ENCODE data around the gene TAF8. TPM values are rescaled to one million over a fixed set of nuclear protein-coding genes. Genes with fewer than 3 reads are reported as not detected.
A peak's percentile ranks its signal among the peaks of the same experiment; 100 is the strongest.

TAF8 gene
- total and polyA plus RNA-seq, 10 of the 15 experiments (the other 5 are each of a cell fraction or from before 2014, with no cell fraction given) = 11.7 to 30.9 (median 19.9) TPM

GRCh38 chr6:42009844-42010184, 40.5 kb upstream of the TAF8 start:
- peak overlapping the region; percentile 68 for H3K4me2 ChIP-seq (ENCODE audit: control insufficient read depth, insufficient read depth)
- no TSS peak for BruUV-seq (replicated peaks)

GRCh38 chr6:42010185-42010891, 40.0 kb upstream of the TAF8 start:
- Histone ChIP-seq H3K4me2 (ENCODE audit: control insufficient read depth, insufficient read depth) (peak overlapping the region; percentile 68), H2AFZ (ENCODE audit: control insufficient read depth, low read depth, low read length) (peak overlapping the region; percentile 65)
- RAD21 ChIA-PET (ENCODE audit: unreplicated experiment) = no interaction called here
- no peak for TF ChIP-seq SMC3 (IDR thresholded peaks at IDR 0.05; ENCODE audit: borderline replicate concordance, low read length)
- TF ChIP-seq CBX5 (IDR thresholded peaks at IDR 0.05; ENCODE audit: low read depth) = no peak
- no peak for TF ChIP-seq SKIL (IDR thresholded peaks at IDR 0.05; ENCODE audit: low read depth, poor library complexity, severe bottlenecking)
- TF ChIP-seq RUNX3 (IDR thresholded peaks at IDR 0.05; ENCODE audit: low read length) = peak; percentile 37
- no peak for TF ChIP-seq SMAD5 (IDR thresholded peaks at IDR 0.05; ENCODE audit: low read depth)
- no peak for TF ChIP-seq NFYB (IDR thresholded peaks at IDR 0.05; ENCODE audit: insufficient read depth, low read depth, low read length)
- peak in 1 of 2 experiments; percentile 2; a peak in 1 of 3 replicates for TF ChIP-seq EGR1 (IDR thresholded peaks at IDR 0.05; ENCODE audit: borderline replicate concordance in 1 of 2, low read depth in 2 of 2, low read length in 2 of 2)
- TF ChIP-seq EED (IDR thresholded peaks at IDR 0.05; ENCODE audit: low read depth) = peak; percentile 64; the same call in 1 of the 2 replicates
- peak; percentile 48; the same call in 1 of the 2 replicates for TF ChIP-seq POLR2A (IDR thresholded peaks at IDR 0.05; ENCODE audit: low read depth, low read length)
- 0 out of 2 replicates have a peak, but pooled peaks have one; percentile 14 for TF ChIP-seq TCF3 (IDR thresholded peaks at IDR 0.05; ENCODE audit: borderline replicate concordance, insufficient read depth, low read depth, low read length)
- TF ChIP-seq TCF12 (IDR thresholded peaks at IDR 0.05; ENCODE audit: low read depth, low read length) = 0 out of 2 replicates have a peak, but pooled peaks have one; percentile 7
- TF ChIP-seq DPF2 (IDR thresholded peaks at IDR 0.05) = 0 out of 2 replicates have a peak, but pooled peaks have one; percentile 7
- TF ChIP-seq IKZF2 (IDR thresholded peaks at IDR 0.05) = no peak

More at GRCh38 chr6:42009844-42010184, 40.5 kb upstream of the TAF8 start:
- H3K27me3 ChIP-seq (replicated peaks in 1 of 2; ENCODE audit: control insufficient read depth in 2 of 2, insufficient read depth in 2 of 2, low read length in 1 of 2) = no peaks in the 10 kb centered on the region
- no peaks in the 10 kb centered on the region for H3K79me2 ChIP-seq (ENCODE audit: control insufficient read depth, insufficient read depth, low read length)
- in situ Hi-C loops (cut with MboI) = no loop called here
- H3K27ac ChIP-seq (ENCODE audit: control insufficient read depth, insufficient read depth) = peak overlapping the region; percentile 51
- H3K36me3 ChIP-seq (ENCODE audit: control insufficient read depth in 2 of 2, insufficient read depth in 2 of 2, low read length in 1 of 2) = no peaks in the 10 kb centered on the region; a peak in 1 of 4 replicates
- intact Hi-C loops (cut with micrococcal nuclease; ENCODE audit: unreplicated experiment) = no loop called here
- SMC1A ChIA-PET (ENCODE audit: uncharacterized antibody, unreplicated experiment) = interaction anchor here (1.3 to 3.6 kb wide), 3 partner anchors 18 to 68 kb away, joined by 4 to 10 read pairs (median 4); partner anchors contain the start of gene CCND3
- 0 out of 3 replicates have a peak, but pooled peaks of 1 of the 2 experiments have one; percentile 0 for TF ChIP-seq EGR1 (IDR thresholded peaks at IDR 0.05; ENCODE audit: borderline replicate concordance in 1 of 2, low read depth in 2 of 2, low read length in 2 of 2)
- no peak for TF ChIP-seq TCF12 (IDR thresholded peaks at IDR 0.05; ENCODE audit: low read depth, low read length)
- TF ChIP-seq NRF1 (conservative IDR thresholded peaks at IDR 0.05; ENCODE audit: low read depth, low read length) = no peak
- peaks cover 16% of the 10 kb centered on the region for H3K4me1 ChIP-seq (ENCODE audit: control insufficient read depth, insufficient read depth, low read length)
- no peaks in the 10 kb centered on the region for H3K9me3 ChIP-seq (replicated peaks; ENCODE audit: control insufficient read depth, insufficient read depth, low read length)
- no peak; the same call in 2 of the 3 replicates for ATAC-seq
- no peak for DNase-seq (ENCODE audit: low read depth, low spot score)
- POLR2A ChIA-PET = interaction anchor here (0.8 kb wide), 1 partner anchor 9 kb away, joined by 7 read pairs; no protein-coding TSS in a partner anchor
- no peak for FAIRE-seq
- RAD21 ChIA-PET (ENCODE audit: unreplicated experiment) = no interaction called here
- H3K4me3 ChIP-seq = no peak overlapping the region
- H2AFZ ChIP-seq (ENCODE audit: control insufficient read depth, low read depth, low read length) = peak overlapping the region; percentile 65
- H3K9ac ChIP-seq (ENCODE audit: control insufficient read depth, insufficient read depth, low read length) = no peak overlapping the region
- CTCF ChIA-PET = no interaction called here
- no peaks in the 10 kb centered on the region for H4K20me1 ChIP-seq (ENCODE audit: control insufficient read depth, insufficient read depth)

More at GRCh38 chr6:42010185-42010891, 40.0 kb upstream of the TAF8 start:
- Histone ChIP-seq H3K36me3 (ENCODE audit: control insufficient read depth in 2 of 2, insufficient read depth in 2 of 2, low read length in 1 of 2) (no peaks in the 10 kb centered on the region; a peak in 1 of 4 replicates), H3K9ac (ENCODE audit: control insufficient read depth, insufficient read depth, low read length) (no peak overlapping the region), H3K27ac (ENCODE audit: control insufficient read depth, insufficient read depth) (peak overlapping the region; percentile 51), H4K20me1 (ENCODE audit: control insufficient read depth, insufficient read depth) (no peaks in the 10 kb centered on the region), H3K27me3 (replicated peaks in 1 of 2; ENCODE audit: control insufficient read depth in 2 of 2, insufficient read depth in 2 of 2, low read length in 1 of 2) (no peaks in the 10 kb centered on the region), H3K79me2 (ENCODE audit: control insufficient read depth, insufficient read depth, low read length) (no peaks in the 10 kb centered on the region), H3K4me1 (ENCODE audit: control insufficient read depth, insufficient read depth, low read length) (peaks cover 16% of the 10 kb centered on the region), H3K4me3 (no peak overlapping the region), H3K9me3 (replicated peaks; ENCODE audit: control insufficient read depth, insufficient read depth, low read length) (no peaks in the 10 kb centered on the region)
- DNase-seq (ENCODE audit: low read depth, low spot score) = no peak
- BruUV-seq (replicated peaks) = no TSS peak
- in situ Hi-C loops (cut with MboI) (no loop called here), intact Hi-C loops (cut with micrococcal nuclease; ENCODE audit: unreplicated experiment) (no loop called here)
- SMC1A ChIA-PET (ENCODE audit: uncharacterized antibody, unreplicated experiment) = interaction anchor here (0.6 to 3.6 kb wide), 4 partner anchors 18 to 1099 kb away, joined by 3 to 10 read pairs (median 4); partner anchors contain the start of gene CCND3
- CTCF ChIA-PET = no interaction called here
- peak; percentile 65 for FAIRE-seq
- POLR2A ChIA-PET = interaction anchor here (0.8 kb wide), 1 partner anchor 10 kb away, joined by 7 read pairs; no protein-coding TSS in a partner anchor
- ATAC-seq = peak; percentile 74
- WGBS (ENCODE audit: insufficient coverage, insufficient replicate concordance, low lambda C conversion rate, missing lambda C conversion rate) = 7% methylated on average over 11 of the region's 11 CpGs

All from GM12878 (cell line).